HG03521 (cell line): ENCODE results near the gene ICAM3.
"Not testable (repeated sequence)": the region's sequence is repeated elsewhere in the genome, so short reads cannot be mapped to it uniquely, and the experiment has no call there.

Experiments
- ATAC-seq: cut with Tn5 transposase; IDR thresholded peaks from one replicate; pipeline ENCODE4 v1.9.1; 2021; ENCODE audit warnings: mild to moderate bottlenecking, moderate library complexity; ENCODE audit not compliant: unreplicated experiment

Gene ICAM3, protein sequence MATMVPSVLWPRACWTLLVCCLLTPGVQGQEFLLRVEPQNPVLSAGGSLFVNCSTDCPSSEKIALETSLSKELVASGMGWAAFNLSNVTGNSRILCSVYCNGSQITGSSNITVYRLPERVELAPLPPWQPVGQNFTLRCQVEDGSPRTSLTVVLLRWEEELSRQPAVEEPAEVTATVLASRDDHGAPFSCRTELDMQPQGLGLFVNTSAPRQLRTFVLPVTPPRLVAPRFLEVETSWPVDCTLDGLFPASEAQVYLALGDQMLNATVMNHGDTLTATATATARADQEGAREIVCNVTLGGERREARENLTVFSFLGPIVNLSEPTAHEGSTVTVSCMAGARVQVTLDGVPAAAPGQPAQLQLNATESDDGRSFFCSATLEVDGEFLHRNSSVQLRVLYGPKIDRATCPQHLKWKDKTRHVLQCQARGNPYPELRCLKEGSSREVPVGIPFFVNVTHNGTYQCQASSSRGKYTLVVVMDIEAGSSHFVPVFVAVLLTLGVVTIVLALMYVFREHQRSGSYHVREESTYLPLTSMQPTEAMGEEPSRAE

DNA sequence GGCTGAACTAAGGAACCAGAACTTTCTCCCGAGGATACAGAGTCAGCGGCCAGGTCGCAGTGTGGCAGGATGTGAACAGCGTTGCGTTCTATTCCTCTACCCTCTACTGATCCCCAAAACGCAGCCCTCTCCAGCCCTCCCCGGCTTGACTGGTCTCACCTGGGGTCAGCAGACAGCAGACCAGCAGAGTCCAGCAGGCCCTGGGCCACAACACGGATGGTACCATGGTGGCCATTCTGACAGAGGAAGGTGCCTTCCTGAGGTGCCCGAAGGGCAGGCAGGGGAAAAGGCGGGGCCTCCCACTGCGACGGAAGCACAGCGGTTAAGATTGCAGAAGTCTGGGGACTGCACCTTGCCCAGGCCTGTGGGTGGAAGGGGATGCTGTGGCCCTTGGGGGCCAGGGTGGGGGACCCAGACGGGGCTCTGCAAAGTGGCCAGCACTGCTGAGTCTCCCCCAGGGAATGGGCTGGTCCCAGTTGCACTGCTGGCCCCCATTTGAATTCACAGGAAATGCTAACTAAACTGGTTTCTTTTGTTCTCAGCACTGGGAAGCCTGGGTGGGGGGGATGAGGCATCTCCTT is at the start of gene ICAM3:
Gene ICAM3, minus strand, starts transcription at position 245 of the 581 bp plus-strand sequence. Its CDS starts 10 bp downstream, at position 235.
- ATAC-seq, result no peak

DNA sequence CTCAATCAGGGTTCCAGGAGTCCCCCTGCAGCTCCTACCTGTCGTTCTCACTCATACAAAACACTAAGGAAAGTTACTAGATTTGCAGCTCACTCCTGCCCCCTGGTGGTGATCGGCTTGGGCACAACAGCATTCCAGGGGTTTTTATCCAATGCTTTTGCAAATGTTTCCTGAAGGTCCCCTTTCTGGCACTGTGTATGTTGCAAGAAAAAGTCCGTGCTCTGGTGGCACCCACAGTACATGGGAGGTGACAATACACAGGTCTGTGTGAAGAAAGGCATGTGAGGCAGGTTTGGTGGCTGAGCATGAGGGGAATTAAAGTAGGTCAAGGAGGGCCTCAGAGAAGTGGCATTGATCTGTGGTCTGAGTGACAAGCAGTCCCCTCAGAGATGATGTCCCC is 49.5 kb upstream of the ICAM3 start:
- ATAC-seq, result no peak

DNA sequence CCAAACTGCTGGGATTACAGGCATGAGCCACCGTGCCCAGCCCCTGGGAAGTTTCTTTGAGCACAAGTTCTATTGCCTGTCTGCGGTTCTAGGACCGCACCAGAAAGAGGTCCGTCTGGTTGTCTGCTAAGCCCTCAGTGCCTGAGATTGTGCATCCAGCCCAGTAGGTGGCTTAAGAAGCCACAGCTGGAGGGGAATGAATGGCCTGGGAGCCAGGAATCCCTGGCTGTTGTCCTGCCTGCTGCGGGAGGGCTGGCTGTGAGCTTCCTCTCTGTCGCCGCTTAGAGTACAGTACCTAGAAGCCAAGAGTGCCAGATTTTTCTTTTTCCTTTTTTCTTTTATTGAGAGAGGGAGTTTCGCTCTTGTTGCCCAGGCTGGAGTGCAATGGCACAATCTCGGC is 45.2 kb upstream of the ICAM3 start:
- ATAC-seq, result no peak

DNA sequence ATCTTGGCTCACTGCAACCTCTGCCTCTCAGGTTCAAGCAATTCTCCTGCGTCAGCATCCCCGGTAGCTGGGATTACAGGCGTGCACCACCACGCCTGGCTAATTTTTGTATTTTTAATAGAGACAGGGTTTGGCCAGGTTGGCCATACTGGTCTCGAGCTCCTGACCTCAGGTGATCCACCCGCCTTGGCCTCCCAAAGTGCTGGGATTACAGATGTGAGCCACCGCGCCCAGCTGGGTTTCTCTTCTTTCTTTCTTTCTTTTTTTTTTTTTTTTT is 43.7 kb upstream of the ICAM3 start:
- not testable (repeated sequence) for ATAC-seq

DNA sequence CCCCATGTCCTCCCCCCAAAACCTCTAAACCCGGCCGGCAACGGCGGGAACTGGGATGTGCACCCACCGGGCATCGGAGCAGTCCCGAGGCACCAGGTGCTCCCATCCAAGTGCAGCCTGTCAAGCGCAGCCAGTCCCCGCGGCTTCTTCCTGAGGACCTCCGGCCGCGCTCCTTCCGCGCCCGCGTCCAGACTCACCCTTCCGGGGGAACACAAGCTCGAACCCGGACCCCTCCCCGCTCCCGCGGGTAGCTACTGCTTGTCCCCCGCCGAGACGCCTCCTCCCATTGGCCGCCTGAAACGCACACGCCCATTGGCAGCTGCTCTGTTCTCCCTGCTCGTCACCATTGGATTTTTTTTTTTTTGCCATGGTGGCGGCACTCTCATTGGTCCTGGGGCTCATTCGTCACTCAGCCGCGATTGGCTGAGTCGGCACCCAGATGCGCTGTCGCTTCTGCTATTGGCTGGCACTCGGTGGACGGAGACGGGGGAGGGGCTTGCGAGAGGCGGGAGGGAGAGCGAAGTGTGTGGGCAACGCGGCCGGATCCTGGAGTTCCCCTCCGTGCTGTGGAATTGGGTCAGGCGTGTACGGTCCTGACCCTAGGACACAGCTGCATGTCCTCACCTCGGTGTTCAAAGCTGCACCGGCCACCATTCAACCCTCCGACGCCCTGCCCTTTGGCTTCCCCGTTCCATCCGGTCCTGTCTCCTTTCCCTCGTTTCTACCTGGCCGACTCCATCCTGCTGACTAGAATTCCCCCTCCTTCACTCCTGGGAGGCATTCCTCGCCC is 41.1 kb upstream of the ICAM3 start, which contains the start of gene TYK2:
Gene TYK2, minus strand, starts transcription at position 260 of the 790 bp plus-strand sequence. CDS start 2,166 bp downstream, outside the sequence.
- peak; percentile 94 for ATAC-seq

DNA sequence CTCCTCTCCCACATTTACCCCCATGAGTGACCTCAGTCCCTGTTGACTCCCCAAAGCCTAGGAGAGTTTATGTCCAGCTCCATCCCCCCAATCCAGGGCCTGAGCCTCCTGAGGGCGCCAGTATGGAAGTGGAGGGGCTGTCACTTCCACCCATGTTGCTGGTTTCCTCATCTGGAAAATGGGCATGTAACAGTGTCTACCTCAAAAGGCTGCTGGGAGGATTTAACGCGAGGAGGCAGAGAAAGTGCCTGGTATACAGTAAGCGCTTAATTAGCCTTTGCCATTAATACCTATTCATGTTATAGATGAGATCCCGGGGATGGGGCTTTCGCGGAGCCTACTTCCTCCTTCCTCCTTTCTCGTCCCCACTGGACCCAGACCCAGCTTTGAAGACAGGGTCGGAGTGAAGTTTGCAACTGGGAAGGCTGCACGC is 40.5 kb upstream of the ICAM3 start:
- ATAC-seq, result no peak

DNA sequence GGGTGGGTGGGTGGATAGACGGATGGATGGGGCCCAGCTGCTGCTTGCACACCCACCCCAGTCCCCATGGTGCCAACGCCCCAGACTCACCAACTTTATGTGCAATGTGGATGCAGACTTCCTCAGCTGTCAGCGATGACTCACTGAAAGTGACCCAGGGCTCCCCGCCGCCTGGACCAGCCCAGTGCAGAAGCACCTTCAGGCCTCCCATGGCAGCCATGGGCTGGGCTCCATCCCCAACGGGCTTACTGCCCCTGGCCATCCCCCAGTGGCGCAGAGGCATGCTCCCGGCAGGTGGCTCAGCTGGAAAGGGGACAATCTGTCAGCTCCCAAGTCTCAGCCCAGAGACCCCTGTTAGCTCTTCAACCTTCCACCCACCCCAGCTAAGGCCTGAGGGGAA is 38.7 kb upstream of the ICAM3 start:
- no peak for ATAC-seq

DNA sequence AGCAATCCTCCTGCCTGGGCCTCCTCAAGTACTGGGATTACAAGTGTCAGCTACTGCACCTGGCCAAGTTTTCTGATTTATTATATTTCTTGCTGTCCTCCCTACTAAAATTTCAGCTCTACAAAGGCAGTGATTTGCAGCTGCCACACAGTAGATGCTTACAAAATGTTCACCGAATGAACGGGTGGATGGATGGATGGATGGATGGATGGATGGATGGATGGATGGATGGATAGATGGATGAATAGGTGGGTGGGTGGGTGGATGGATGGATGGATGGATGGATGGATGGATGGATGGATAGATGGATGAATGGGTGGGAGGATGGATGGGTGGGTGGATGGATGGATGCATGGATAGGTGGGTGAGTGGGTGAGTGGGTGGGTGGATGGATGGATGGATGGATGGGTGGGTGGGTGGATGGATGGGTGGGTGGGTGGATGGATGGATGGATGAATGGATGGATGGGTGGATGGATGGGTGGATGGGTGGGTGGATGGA is 37.8 kb upstream of the ICAM3 start:
- ATAC-seq, result not testable (repeated sequence)

DNA sequence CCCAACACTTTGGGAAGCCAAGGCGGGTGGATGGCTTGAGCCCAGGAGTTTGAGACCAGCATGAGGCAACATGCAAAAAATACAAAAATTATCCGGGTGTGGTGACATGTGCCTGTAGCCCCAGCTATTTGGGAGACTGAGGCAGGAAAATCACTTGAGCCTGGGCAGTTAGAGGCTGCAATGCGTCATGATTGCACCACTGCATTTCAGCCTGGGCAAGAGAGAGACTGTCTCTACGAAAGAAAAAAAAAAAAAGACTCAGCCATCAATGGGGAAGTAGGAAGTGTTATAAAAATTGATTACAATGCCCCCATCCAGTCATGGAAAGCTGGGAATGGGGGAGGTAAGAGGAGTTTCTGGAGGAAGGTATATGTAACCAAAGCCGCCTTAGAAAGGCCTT is 35.5 kb upstream of the ICAM3 start:
- no peak for ATAC-seq

DNA sequence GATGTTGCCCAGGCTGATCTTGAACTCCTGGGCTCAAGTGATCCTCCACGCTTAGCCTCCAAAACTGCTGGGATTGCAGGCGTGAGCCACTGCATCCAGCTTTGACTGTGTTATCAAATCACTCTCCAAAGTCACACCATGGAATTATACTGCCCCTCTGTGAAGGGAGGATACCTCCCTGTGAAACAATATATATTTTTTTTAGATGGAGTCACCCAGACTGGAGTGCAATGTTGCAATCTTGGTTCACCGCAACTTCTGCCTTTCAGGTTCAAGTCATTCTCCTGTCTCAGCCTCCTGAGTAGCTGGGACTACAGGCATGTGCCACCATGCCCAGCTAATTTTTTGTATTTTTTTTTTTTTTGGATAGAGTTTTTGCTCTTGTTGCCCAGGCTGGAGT is 33.3 kb upstream of the ICAM3 start:
- no peak for ATAC-seq

DNA sequence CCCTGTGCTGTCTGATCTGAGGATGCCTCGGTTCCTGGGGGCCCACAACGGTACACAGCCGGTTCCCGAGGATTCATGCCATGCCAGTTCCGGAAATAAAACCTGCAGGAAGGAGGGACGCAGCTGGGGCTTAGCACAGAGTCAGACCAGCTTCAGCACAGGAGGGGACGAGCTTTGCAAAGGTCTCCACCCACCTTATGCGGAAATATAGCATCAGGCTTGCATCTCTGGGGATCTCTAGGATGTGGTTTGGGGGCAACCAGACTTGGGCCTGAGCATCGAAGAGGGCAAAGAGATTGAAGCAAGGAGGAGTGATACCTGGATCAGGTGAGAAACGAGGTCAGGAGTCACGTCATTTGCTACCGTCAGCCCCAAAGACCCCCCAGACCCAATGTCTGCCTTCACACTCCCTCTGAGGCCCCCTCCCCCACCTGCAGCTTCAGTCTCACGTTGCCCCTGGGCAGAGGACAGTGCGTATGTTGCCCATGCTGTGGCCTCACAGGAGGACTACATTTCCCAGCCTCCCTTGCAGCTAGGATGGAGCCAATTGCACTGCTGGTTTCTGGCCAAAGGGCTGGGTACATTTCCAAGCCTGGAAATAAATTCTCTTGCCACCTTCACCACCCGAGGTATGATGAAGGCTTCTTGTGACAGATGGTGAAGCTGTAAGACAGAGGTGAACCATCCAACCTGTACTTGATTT is 28.8 kb upstream of the ICAM3 start:
- no peak for ATAC-seq

DNA sequence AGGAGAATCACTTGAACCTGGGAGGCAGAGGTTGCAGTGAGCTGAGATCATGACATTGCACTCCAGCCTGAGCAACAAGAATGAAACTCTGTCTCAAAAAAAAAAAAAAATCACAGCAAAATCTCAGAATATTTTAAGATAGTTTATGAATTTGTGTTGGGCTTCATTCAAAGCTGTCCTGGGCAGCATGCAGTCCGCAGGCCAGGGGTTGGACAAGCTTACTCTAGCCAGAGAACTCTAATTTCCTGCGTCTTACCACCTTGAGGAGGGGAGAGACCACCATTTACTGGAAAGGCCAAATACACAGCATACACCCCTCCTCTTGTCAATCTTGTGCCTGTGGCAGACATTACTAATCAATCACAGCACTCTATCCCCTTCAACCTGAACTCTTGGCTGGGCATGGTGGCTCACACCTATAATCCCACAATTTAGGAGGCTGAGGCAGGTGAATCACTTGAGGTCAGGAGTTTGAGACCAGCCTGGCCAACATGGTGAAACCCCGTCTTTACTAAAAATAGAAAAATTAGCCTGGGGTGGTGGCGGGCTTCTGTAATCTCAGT is 27.6 kb upstream of the ICAM3 start:
- ATAC-seq, result not testable (repeated sequence)

DNA sequence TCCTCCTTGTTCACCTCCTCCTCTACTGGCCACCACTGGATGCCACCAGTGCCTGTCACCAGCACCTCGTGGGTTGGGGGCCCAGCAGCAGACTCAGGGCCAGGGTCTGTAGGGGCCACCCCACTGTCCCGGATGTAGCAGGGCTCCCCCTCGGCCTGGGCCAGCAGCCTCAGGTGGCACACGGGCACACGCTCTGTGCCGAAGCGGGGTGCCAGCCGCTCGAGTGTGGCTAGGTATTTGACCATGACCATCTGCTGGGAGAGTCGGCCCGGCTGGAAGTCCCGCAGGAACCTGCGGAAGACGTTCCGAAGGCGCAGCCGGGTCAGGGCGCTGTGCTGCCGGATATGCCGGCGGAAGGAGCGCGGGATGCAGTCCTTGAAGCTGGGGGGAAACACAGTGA is 26.1 kb upstream of the ICAM3 start:
- ATAC-seq, result no peak

DNA sequence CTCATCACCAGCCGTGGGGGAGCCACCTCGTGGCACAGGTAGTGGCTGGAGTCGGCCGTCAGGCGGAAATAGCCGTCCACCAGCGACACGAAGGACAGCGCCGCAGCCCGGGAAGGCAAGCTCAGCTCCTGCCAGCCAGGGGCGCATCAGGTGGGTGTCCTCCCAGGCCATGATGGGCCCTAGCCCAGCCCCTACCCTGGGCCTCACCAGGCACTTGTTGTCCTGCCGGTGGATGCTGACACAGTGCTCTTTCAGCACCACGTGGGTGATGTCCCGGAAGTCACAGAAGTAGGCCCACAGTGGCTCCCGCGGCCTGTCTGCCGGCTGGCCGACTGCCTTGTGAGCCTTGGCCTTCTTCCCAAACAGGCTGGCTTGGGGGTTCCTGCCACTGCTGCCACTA is 25.2 kb upstream of the ICAM3 start:
- no peak for ATAC-seq

DNA sequence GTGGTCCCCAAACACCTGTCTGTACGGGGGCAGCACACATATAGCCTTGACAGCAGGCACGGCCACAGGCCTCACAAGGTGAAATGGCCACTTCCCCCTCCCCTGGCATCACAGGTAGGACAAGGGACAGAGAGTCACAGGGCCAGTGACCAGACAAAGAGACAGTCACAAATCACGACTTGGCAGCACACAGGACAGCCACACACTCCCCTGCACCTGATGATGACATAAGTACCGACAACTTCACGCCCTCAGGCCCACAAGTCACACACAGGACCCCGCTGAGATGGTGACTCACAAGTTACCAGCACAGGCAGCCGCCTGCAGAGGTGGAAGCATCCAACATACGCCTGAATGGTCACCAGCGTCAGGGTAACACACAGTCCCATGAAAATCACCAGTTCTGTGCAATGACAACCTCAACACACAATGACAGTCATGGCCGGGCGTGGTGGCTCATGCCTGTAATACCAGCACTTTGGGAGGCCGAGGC is 24.4 kb upstream of the ICAM3 start:
- ATAC-seq, result no peak

DNA sequence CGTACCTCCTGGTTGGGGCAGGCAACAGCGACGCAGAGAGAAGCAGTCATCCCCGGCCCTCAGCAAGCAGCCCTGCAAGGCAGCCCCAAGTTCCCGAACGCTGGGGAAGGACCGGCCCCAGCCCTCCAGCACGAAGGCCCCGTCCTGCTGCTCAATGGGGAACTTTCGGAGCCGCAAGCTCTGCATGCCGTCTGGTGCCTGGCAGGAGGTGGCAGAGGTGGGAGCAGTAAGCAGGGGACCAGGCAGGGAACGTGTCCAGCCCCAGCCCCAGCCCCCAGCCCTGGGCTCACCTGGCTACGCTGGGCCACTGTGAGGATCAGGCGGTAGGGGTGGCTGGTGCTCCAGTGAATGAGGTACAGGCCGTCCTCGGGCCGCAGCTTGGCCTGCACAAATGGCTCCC is 22.8 kb upstream of the ICAM3 start:
- no peak for ATAC-seq

DNA sequence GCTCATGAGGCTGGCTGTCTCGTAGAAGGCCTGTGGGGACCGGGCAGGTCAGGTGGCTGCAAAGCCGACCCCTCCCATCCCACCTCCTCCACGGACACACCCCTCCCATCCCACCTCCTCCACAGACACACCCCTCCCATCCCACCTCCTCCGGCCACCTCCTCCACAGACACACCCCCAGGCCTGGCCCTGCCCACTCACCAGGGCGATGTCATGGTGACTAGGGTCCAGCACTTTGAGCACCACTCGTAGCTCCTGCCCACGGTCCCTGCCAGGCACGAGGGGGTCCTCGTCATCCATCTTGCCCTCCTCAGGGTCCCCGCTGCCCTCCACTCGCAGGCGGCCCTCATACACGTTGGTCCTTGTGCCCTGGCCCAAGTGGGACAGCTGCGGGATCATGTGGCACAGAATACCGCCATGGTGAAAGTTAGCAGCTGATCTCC is 22.2 kb upstream of the ICAM3 start:
- ATAC-seq, result no peak

DNA sequence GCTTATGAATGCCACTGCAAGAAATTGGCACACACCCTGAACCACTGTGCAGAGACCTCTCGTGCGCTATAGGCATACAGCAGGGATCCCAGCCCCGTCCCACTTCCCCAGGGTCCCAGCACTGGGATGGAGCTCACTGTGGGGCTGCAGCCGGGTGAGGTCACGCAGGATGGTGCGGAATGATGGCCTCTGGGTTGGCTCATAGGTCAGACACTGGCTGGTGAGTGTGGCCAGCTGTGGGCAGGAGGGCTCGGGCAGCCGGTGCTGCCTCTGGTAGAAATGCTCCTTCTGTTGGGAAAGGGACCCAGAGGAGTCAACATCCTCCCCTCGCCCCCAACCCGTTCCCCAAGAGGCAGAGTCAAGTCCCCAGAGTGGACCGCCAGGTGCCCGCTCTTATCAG is 17.0 kb upstream of the ICAM3 start:
- ATAC-seq, result no peak

DNA sequence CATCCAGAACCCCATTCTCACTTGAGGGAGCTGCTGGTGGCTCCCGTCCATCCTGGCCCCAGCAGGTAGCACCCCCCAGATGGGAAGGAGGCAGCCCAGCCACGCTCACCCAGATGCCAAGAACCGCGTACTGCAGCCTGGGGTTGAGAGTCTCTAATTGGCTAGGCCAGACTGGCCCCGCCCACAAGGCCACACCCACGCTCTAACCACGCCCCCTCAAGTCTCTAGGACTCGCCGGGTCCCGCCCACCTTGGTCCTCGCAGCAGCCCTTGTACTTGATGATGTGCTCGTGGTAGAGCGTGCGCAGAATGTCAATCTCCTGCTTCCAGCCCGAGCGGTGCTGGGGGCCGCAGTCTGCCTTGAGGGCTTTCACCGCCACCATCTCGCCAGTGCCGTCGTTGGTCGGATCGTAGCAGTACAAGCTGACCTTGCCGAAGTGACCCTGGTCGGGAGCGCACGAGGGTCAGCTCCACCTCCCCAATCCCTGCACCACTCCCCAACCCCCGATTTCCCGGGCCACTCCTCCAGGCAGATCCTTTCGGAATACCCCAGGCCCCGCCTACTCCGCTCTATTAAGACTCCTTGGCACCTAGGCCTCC is 14.5 kb upstream of the ICAM3 start:
- ATAC-seq, result no peak
